ENCODE measurements around the gene KRT5. TPM values are rescaled to one million over a fixed set of nuclear protein-coding genes. Genes with fewer than 3 reads are reported as not detected.
"Not testable (repeated sequence)": the region's sequence is repeated elsewhere in the genome, so short reads cannot be mapped to it uniquely, and the experiment has no call there.

KRT5 gene
- total RNA-seq, 1 experiment from 2014 or later = not detected

GRCh38 chr12:52494518-52494917 lies 25.7 kb downstream of the KRT5 start:
- DNase-seq (ENCODE audit: low spot score) = no peak

GRCh38 chr12:52494100-52494499 lies 26.1 kb downstream of the KRT5 start:
- no peak for DNase-seq (ENCODE audit: low spot score)

DNA sequence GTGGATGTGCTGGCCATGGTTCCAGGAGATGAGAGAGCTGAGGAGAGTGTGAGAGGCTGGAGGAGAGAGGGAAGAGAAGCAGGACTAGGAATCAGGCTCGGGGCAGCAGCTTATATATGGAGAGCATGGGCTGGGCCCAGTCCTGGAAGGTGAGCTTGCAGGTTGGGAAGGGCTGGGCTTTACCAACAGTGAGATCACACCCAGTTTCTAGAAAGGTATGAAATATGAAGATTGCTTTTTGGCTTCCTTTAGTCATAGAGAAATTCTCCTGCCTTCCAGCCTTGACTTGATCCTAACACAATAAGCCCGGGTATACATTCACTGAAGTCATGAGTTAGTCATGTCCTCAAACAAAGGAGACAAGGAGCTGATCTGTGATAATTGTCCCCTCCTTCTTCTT lies 27.0 kb downstream of the KRT5 start, which contains the start of gene KRT6A:
KRT6A (minus strand) TSS at position 86 of the 400 bp plus-strand sequence; CDS start at position 17, 69 bp downstream.
- DNase-seq (ENCODE audit: low spot score) = no peak

GRCh38 chr12:52492405-52492804 lies 27.8 kb downstream of the KRT5 start:
- DNase-seq (ENCODE audit: low spot score) = not testable (repeated sequence)

DNA sequence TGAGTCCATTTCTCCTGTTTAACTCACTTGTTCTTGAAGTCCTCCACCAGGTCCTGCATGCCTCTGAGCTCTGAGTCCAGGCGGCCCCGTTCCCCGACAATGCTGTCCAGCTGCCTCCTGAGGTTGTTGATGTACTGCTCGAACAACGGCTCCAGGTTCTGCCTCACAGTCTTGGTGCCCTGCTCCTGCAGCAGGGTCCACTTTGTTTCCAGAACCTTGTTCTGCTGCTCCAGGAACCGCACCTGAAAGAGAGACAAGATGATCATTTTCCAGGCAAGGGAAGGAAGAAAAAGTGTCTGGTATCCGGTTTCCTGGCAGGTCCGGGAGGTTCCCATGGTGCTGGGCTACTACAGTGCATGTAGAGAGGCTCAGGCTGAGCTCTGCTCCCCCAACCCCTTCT lies 28.7 kb downstream of the KRT5 start:
- DNase-seq (ENCODE audit: low spot score) = not testable (repeated sequence)

DNA sequence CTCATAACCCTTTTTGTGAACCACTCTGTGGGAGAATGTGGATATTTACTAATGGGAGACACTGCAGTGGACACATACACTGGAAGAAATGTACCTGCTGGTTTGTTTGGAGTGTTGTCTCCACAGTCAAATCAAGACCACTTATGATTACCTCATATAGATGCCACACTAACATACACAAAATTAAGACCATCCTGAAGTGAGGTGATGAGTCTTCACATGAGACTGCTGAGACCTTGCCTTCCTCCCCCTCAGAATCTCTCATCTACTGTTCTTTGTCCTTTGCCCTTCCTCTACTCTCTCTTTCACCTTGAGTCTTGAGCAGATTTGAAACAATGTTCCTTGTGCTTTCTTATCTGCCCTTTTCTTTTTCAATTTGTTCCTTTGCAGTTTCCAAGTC lies 31.5 kb downstream of the KRT5 start:
- DNase-seq (ENCODE audit: low spot score) = no peak

- DNase-seq (ENCODE audit: low spot score) = not testable (repeated sequence)
These were observed 32.3 kb downstream of the KRT5 start for GRCh38 chr12:52487744-52488443.

- no peak for DNase-seq (ENCODE audit: low spot score)
These were observed 33.0 kb downstream of the KRT5 start for GRCh38 chr12:52487211-52487610.

DNA sequence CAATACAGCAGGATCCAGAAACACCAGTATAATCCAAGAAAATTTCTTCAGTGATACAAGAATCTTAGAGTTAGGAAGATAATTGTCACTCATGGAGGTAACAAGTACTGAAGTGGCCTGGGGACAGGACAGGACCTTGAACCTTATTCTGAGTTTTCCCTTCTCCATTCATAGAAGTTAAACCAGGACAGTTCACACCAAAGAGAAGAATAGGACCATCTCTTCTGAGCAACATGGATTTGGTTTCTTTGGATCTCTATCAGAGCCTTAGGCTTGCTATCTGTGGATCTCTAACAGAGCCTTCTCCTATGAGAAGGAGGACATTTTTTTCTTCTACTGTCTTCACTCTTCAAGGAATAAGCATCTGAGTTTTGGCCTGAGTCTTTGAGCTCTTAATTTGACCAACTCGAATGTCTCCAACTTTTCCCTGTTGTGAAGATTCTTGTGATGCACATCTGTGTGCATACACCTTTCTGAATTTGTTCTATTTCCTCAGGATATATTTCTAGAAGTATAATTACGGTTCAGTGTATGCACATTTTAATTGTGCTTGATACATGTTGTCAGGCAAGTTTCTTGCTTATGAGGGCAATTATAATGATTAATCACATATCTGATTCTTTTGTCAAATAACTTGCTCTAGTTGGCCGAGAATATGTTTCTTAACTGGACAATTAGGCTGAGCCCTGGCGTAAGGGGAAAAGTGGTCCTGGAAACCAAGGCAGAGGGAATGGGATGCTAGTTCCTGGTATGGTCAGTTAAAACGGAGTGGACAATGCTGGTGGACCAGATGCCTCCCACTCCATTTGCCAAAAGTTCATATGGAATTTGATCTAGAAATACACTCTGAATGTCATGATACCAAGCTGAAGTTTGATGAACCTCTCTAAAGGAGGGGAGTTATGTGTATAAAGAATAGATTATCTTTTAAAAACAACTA lies 33.8 kb downstream of the KRT5 start:
- no peak for DNase-seq (ENCODE audit: low spot score)

GRCh38 chr12:52480073-52480472 lies 40.1 kb downstream of the KRT5 start:
- no peak for DNase-seq (ENCODE audit: low spot score)

GRCh38 chr12:52477651-52478050 lies 42.5 kb downstream of the KRT5 start:
- DNase-seq (ENCODE audit: low spot score) = no peak

GRCh38 chr12:52474212-52474611 lies 46.0 kb downstream of the KRT5 start:
- no peak for DNase-seq (ENCODE audit: low spot score)

DNA sequence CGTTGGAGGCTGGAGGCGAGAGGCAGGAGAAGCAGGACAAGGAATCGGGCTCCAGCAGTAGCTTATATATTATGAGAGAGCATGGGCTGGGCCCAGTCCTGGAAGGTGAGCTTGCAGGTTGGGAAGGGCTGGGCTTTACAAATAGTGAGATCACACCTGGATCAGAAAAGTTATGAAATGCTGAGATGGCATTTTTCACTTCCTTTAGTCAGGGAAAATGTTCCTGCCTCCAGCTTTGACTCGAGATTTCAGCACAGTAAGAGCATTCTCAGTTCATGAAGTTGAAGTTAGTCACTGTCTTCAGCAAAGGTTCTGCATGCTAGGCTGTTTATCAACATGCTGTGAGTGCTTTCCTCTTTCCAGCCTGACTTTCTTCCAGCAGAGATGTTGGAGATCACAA lies 46.4 kb downstream of the KRT5 start, which contains the start of gene KRT6C:
KRT6C (minus strand) TSS at position 38 of the 400 bp plus-strand sequence. CDS start 68 bp downstream, outside the sequence.
- no peak for DNase-seq (ENCODE audit: low spot score)

GRCh38 chr12:52469853-52470252 lies 50.3 kb downstream of the KRT5 start:
- no peak for DNase-seq (ENCODE audit: low spot score)

DNA sequence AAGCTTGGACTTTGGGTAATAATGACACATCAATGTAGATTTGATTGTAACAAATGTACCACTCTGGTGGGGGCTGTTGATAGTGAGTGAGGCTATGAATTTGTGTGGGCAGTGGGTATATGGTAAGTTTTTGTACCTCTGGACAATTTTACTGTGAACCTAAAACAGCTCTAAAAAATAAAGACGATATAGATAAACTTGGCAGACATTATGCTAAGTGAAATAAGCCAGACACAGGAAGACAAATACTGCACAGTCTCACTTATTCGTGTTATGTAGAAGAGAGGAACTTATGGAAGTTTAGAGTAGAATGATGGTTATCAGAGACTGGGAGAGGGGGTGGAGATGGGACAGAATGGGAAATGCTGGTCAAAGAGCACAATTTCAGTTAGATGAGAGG lies 55.3 kb downstream of the KRT5 start:
- no peak for DNase-seq (ENCODE audit: low spot score)

Other genes with a start within 250 kb of the KRT5 start
- gene KRT86, start 245.7 kb downstream of the KRT5 start, total RNA-seq (2014; rRNA removed; shearing (Covaris generic)) = 0.13 and 0.81 TPM in 2 replicates
- gene KRT81, start 228.9 kb downstream of the KRT5 start, total RNA-seq (2014; rRNA removed; shearing (Covaris generic)) = 0.21 TPM in 1 of 2 replicates, not detected in the other
- gene KRT83, start 199.0 kb downstream of the KRT5 start, total RNA-seq (2014; rRNA removed; shearing (Covaris generic)) = 0.10 and 0.94 TPM in 2 replicates
- gene KRT85, start 152.9 kb downstream of the KRT5 start, total RNA-seq (2014; rRNA removed; shearing (Covaris generic)) = not detected in 2 replicates
- not detected in 2 replicates for gene KRT84, start 134.7 kb downstream of the KRT5 start, total RNA-seq (2014; rRNA removed; shearing (Covaris generic))
- not detected in 2 replicates for gene KRT82, start 114.1 kb downstream of the KRT5 start, total RNA-seq (2014; rRNA removed; shearing (Covaris generic))
- 0.08 TPM in 2 replicates for gene KRT75, start 86.0 kb downstream of the KRT5 start, total RNA-seq (2014; rRNA removed; shearing (Covaris generic))
- 0.23 TPM in 1 of 2 replicates, not detected in the other for gene KRT6B, start 68.2 kb downstream of the KRT5 start, total RNA-seq (2014; rRNA removed; shearing (Covaris generic))
- not detected in 2 replicates for gene KRT6C, start 46.6 kb downstream of the KRT5 start, total RNA-seq (2014; rRNA removed; shearing (Covaris generic))
- not detected in 2 replicates for gene KRT6A, start 27.1 kb downstream of the KRT5 start, total RNA-seq (2014; rRNA removed; shearing (Covaris generic))
- gene KRT71, start 32.8 kb upstream of the KRT5 start, total RNA-seq (2014; rRNA removed; shearing (Covaris generic)) = not detected in 2 replicates
- gene KRT74, start 53.4 kb upstream of the KRT5 start, total RNA-seq (2014; rRNA removed; shearing (Covaris generic)) = not detected in 2 replicates
- gene KRT72, start 81.1 kb upstream of the KRT5 start, total RNA-seq (2014; rRNA removed; shearing (Covaris generic)) = not detected in 2 replicates
- gene KRT73, start 98.2 kb upstream of the KRT5 start, total RNA-seq (2014; rRNA removed; shearing (Covaris generic)) = not detected in 2 replicates
- gene KRT2, start 131.8 kb upstream of the KRT5 start, total RNA-seq (2014; rRNA removed; shearing (Covaris generic)) = not detected in 2 replicates
- not detected in 2 replicates for gene KRT1, start 160.0 kb upstream of the KRT5 start, total RNA-seq (2014; rRNA removed; shearing (Covaris generic))
- not detected in 2 replicates for gene KRT77, start 183.1 kb upstream of the KRT5 start, total RNA-seq (2014; rRNA removed; shearing (Covaris generic))